Kidney (tissue), 14 donors: ENCODE measurements around the gene NAA15. TPM values are rescaled to one million over a fixed set of nuclear protein-coding genes. Genes with fewer than 3 reads are reported as not detected.
A peak's percentile ranks its signal among the peaks of the same experiment; 100 is the strongest.

Experiments
- DNase-seq, 5 donors: peaks; one replicate each; pipeline ENCODE4 v3.0.0-alpha.2; 2013 to 2020
- FAIRE-seq: peaks from 2 replicates; lab custom pipeline; 2012; peaks lifted over from hg19 to GRCh38; lab: Jason Lieb, UNC
- H3K27ac ChIP-seq, 2 donors: one replicate each; pipeline ENCODE4 v1.7.0; 2013; ENCODE audit warnings: low read depth in 2 of 2, low read length in 2 of 2, inconsistent platforms in 1 of 2
- H3K27me3 ChIP-seq: one replicate; pipeline ENCODE4 v1.7.1; 2013; ENCODE audit warnings: low read length, inconsistent platforms; ENCODE audit not compliant: control insufficient read depth, insufficient read depth
- H3K36me3 ChIP-seq, 3 donors: one replicate each; pipeline versions ENCODE4 v1.7.0 to v1.7.1; 2013; ENCODE audit warnings: low read length in 3 of 3, control low read depth in 1 of 3, inconsistent platforms in 1 of 3; ENCODE audit not compliant: insufficient read depth in 3 of 3, control insufficient read depth in 2 of 3
- H3K4me1 ChIP-seq, 3 donors: one replicate each; pipeline versions ENCODE4 v1.7.0 to v1.7.1; 2013; ENCODE audit warnings: low read length in 3 of 3, inconsistent platforms in 1 of 3, low read depth in 1 of 3; ENCODE audit not compliant: control insufficient read depth in 2 of 3, insufficient read depth in 2 of 3
- H3K4me3 ChIP-seq, 3 donors: one replicate each; pipeline versions ENCODE4 v1.7.0 to v1.8.1; 2013; ENCODE audit warnings: low read length in 3 of 3, control low read depth in 1 of 3, inconsistent platforms in 1 of 3
- H3K9ac ChIP-seq, 3 donors: one replicate each; pipeline versions ENCODE4 v1.7.0 to v1.7.1; 2013; ENCODE audit warnings: low read length in 3 of 3, control low read depth in 1 of 3, inconsistent platforms in 1 of 3
- H3K9me3 ChIP-seq, 3 donors: one replicate each; pipeline versions ENCODE4 v1.7.0 to v1.7.1; 2013; ENCODE audit warnings: low read length in 3 of 3, control low read depth in 1 of 3, inconsistent platforms in 1 of 3; ENCODE audit not compliant: control insufficient read depth in 2 of 3, insufficient read depth in 1 of 3
- CTCF ChIP-seq: IDR thresholded peaks from 3 replicates; pipeline ENCODE4 v1.5.1; 2012; ENCODE audit warnings: mild to moderate bottlenecking, moderate library complexity, borderline replicate concordance; ENCODE audit not compliant: insufficient read depth; ENCODE audit errors: extremely low read depth
- intact Hi-C: fragments of 100-400 bp; cut with DNase I; formaldehyde crosslinking; loops from one replicate; pipeline ENCODE4 v1.11.1; 2022
- polyA plus RNA-seq: library from polyadenylated mRNA; stranded (reverse); fragments of 350-450 nt; fragmentation: Illumina TruSeq; extraction: RNeasy Lipid Tissue Mini Kit (QIAGEN cat#74804); gene quantifications from one replicate; pipeline ENCODE4 v1.2.3, GENCODE V29; 2014; ENCODE audit warnings: low read depth, low replicate concordance; ENCODE audit not compliant: insufficient read depth
- total RNA-seq: library from RNA; stranded (reverse); fragmentation: NEBNext Ultra II Directional; extraction: Animal tissue kit (Norgen Biotek cat#: 25700); gene quantifications from one replicate; pipeline ENCODE4 v1.2.1, GENCODE V29; 2021
- donor health status: control.
- donor health status: control.
- donor health status: control.
- donor health status: control.
- donor health status: control.
- donor health status: DM: yes; HTN: yes; CAD: no.
- donor health status: Normal renal cell carcinoma (clear cell type).

The NAA15 gene
- total and polyA plus RNA-seq, 2 donors from 2014 or later = 7.0 to 38.8 TPM

- no peaks in the 10 kb centered on the region for H3K9me3 ChIP-seq
- H3K9ac ChIP-seq = peak overlapping the region in 1 of 3 donors; percentile 0
- H3K27me3 ChIP-seq = peaks cover 21% of the 10 kb centered on the region
- no peaks in the 10 kb centered on the region for H3K36me3 ChIP-seq
- H3K4me1 ChIP-seq = peaks cover 0 to 4% (median 0%) of the 10 kb centered on the region in 3 donors
- H3K27ac ChIP-seq = no peak overlapping the region
- TF ChIP-seq CTCF = no peak
- FAIRE-seq (no peak), DNase-seq (peak in 4 of 5 donors; percentile 35 to 52 (median 44))
- peak overlapping the region; percentile 23 to 69 (median 60) for H3K4me3 ChIP-seq
- intact Hi-C loops = no loop called here
Measured at GRCh38 chr4:139278912-139279759, 22.2 kb upstream of the NAA15 start.

GRCh38 chr4:139279760-139280620 is 21.3 kb upstream of the NAA15 start, which contains the start of gene MGARP:
MGARP (minus strand) TSS chr4:139280225; CDS start chr4:139280158, 67 bp downstream.
- peak; percentile 42 to 80 (median 52) for DNase-seq
- intact Hi-C loops = no loop called here
- Histone ChIP-seq H3K4me1 (peaks cover 0 to 4% (median 0%) of the 10 kb centered on the region in 3 donors), H3K36me3 (no peaks in the 10 kb centered on the region), H3K9me3 (no peaks in the 10 kb centered on the region), H3K9ac (peak within 1 kb of the TSS in 1 of 3 donors; percentile 0), H3K4me3 (peak within 1 kb of the TSS; percentile 23 to 69 (median 60)), H3K27ac (no peak within 1 kb of the TSS), H3K27me3 (peaks cover 21% of the 10 kb centered on the region)
- no peak for FAIRE-seq
- TF ChIP-seq CTCF = peak; percentile 4

GRCh38 chr4:139282065-139282720 is 19.1 kb upstream of the NAA15 start:
- H3K9me3 ChIP-seq = no peaks in the 10 kb centered on the region
- H3K27ac ChIP-seq = no peak overlapping the region
- H3K36me3 ChIP-seq = no peaks in the 10 kb centered on the region
- H3K27me3 ChIP-seq = peaks cover 17% of the 10 kb centered on the region
- H3K9ac ChIP-seq = no peak overlapping the region
- no peak overlapping the region for H3K4me3 ChIP-seq
- no peak for FAIRE-seq
- intact Hi-C loops = no loop called here
- peaks cover 0 to 4% (median 0%) of the 10 kb centered on the region in 3 donors for H3K4me1 ChIP-seq
- TF ChIP-seq CTCF = no peak
- no peak for DNase-seq
